Duodenal mucosa (tissue), 2 donors: ENCODE measurements around the gene CDRT4.
"Not testable (repeated sequence)": the region's sequence is repeated elsewhere in the genome, so short reads cannot be mapped to it uniquely, and the experiment has no call there.

ENCODE experiments used
- H3K27ac ChIP-seq: one replicate; pipeline ENCODE4 v1.7.0; 2013; ENCODE audit warnings: low read depth, low read length
- H3K27me3 ChIP-seq, 2 donors: one replicate each; pipeline ENCODE4 v1.7.0; 2013; ENCODE audit warnings: low read length in 2 of 2, control low read depth in 1 of 2; ENCODE audit not compliant: insufficient read depth in 2 of 2, control insufficient read depth in 1 of 2
- H3K36me3 ChIP-seq, 2 donors: one replicate each; pipeline ENCODE4 v1.7.0; 2013; ENCODE audit warnings: low read length in 2 of 2, control low read depth in 1 of 2; ENCODE audit not compliant: insufficient read depth in 2 of 2, control insufficient read depth in 1 of 2
- H3K4me1 ChIP-seq, 2 donors: one replicate each; pipeline ENCODE4 v1.7.0; 2013; ENCODE audit warnings: low read length in 2 of 2, control low read depth in 1 of 2; ENCODE audit not compliant: insufficient read depth in 2 of 2, control insufficient read depth in 1 of 2
- H3K4me3 ChIP-seq, 2 donors: one replicate each; pipeline ENCODE4 v1.7.0; 2013; ENCODE audit warnings: low read length in 2 of 2, low read depth in 1 of 2
- H3K9ac ChIP-seq, 2 donors: one replicate each; pipeline ENCODE4 v1.7.0; 2013; ENCODE audit warnings: low read length in 2 of 2, low read depth in 1 of 2
- H3K9me3 ChIP-seq, 2 donors: one replicate each; pipeline ENCODE4 v1.7.0; 2013; ENCODE audit warnings: low read length in 2 of 2, control low read depth in 1 of 2; ENCODE audit not compliant: control insufficient read depth in 1 of 2

CDRT4 gene

DNA sequence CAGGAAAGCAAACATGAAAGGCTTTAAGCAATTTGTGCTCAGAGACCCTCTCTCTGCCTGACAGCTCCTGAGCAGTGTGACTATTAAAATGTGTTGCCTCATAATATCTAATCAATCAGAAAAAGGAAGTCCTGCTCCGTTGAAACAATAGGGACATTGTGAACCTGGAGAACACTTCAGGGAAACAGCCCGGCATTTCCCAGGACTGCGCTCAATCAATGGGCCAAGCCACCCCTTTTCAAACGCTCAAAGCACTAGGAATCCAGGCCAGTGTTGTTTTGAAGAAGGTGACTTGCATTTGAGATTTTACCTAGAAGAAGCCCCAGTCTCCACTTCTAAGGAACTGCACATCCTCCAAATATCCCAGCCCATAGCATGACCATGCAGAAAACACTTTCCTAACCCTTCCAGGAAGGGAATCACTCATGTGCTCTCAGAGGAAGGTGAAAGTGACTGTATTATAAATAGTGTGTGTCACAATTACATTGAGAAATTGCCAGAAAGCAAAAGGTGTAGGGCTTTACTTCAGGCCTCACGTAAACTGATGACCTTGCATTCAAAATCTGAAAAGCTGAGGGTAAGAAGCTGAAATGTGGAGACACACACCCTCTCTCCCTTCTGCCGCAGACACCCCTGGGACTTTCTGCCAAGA lies 19.4 kb downstream of the CDRT4 start:
- Histone ChIP-seq H3K4me3 (no peak overlapping the region), H3K36me3 (peaks cover 0 to 5% of the 10 kb centered on the region in 2 donors), H3K4me1 (peaks cover 21 to 26% of the 10 kb centered on the region in 2 donors), H3K9me3 (no peaks in the 10 kb centered on the region), H3K27me3 (no peaks in the 10 kb centered on the region), H3K9ac (no peak overlapping the region), H3K27ac (no peak overlapping the region)

DNA sequence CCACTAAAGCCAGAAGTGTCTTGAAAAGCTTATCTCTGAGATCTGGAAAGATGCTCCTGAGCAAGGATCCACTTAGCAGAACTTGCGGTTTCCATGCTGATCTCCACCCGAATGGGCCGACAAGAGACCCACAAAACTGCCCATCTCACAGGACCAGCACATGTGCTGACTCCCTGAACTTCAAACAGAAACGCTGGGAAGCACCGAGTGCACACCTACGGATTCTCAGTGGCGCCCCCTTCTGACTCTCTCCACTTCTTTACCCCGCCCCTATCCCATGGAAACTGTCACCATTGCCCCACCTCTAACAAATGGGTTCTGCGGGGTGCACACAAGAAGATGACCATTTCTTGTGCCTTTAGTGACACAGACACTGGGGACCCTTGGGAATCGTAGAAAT lies 21.4 kb downstream of the CDRT4 start:
- no peaks in the 10 kb centered on the region for H3K9me3 ChIP-seq
- H3K4me3 ChIP-seq, result no peak overlapping the region
- no peaks in the 10 kb centered on the region for H3K27me3 ChIP-seq
- H3K36me3 ChIP-seq, result no peaks in the 10 kb centered on the region
- no peak overlapping the region for H3K9ac ChIP-seq
- H3K4me1 ChIP-seq, result peaks cover 12 to 24% of the 10 kb centered on the region in 2 donors
- H3K27ac ChIP-seq, result no peak overlapping the region

DNA sequence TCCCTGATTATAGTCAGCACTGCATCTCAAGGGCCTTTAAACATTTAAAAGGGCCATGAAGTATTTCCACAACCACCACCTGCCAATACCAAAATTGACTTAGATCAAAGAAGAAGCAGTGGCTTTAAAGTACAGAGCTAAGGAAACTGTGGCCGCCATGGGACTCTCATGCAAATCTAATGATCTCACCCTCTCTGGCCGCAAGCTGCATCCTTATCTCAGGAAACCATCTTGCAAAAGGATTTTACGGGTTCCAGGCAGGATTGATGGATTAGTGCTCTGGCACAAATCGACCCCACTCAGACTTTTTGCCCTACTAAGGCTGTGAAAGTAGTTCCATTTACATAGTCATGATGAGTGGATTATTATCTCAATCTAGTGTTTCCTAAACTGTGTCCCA lies 22.6 kb downstream of the CDRT4 start:
- Histone ChIP-seq H3K9ac (no peak overlapping the region), H3K9me3 (no peaks in the 10 kb centered on the region), H3K4me1 (peaks cover 16 to 33% of the 10 kb centered on the region in 2 donors), H3K4me3 (no peak overlapping the region), H3K27me3 (no peaks in the 10 kb centered on the region), H3K36me3 (no peaks in the 10 kb centered on the region), H3K27ac (no peak overlapping the region)

DNA sequence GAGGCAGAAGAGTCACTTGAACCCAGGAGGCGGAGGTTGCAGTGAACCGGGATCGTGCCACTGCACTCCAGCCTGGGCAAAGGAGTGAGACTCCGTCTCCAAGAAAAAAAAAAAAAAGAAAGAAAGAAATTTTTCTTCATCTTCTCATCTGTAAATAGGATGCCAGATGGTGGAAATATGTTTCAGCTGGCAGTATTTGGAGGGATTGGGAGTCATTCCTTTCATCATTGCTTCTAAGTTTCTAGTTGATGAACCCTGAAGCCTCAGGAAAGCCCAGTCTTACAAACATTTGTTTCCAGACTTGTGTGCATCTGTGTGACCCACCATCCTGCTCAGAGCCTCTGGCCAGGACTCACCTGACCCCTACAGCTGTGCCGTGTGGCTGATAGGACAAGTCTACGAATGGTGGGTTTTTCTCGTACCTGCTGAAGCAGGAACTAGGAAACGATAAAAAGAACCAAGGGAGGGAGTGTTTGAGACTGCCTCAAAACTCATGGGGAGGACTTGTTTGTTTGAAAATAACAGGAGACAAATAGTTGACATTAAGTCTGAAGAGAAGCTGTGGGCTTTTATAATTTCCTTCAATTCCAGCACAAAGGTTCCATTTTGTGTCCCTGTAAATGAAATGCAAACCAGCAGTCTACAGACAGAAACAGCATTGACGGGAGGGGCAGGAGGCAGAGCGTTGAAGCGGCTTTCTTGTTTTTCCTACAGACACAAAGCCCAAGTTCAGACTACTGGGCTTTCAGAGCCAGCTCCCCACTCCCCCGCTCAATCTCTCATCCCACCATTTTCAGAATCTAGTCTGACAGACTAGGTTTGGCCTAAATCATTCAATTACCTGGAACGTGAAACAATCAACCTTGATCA lies 24.9 kb downstream of the CDRT4 start:
- Histone ChIP-seq H3K4me3 (no peak overlapping the region), H3K27ac (no peak overlapping the region), H3K9ac (no peak overlapping the region), H3K36me3 (no peaks in the 10 kb centered on the region), H3K9me3 (no peaks in the 10 kb centered on the region), H3K4me1 (peaks cover 19 to 34% of the 10 kb centered on the region in 2 donors), H3K27me3 (no peaks in the 10 kb centered on the region)

DNA sequence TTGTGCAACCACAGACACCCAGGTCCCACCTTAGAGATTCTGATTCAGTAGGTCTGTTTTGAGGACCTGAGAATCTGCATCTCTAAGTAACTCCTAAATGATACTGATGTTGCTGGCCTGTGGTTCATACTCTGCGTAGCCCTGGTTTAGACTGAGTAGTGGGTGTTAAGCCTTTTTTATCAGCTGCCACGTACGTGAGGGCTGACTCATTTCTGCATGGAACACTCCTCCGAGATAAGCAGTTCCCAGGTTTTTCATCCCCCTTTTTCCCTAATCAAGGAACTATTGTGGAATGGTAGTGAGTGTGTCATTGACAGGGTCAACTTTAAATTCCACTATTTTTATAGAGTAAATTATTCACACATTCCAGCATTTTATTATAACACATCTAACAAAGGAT lies 26.1 kb downstream of the CDRT4 start:
- Histone ChIP-seq H3K27ac (no peak overlapping the region), H3K4me3 (no peak overlapping the region), H3K4me1 (peaks cover 30 to 45% of the 10 kb centered on the region in 2 donors), H3K9me3 (no peaks in the 10 kb centered on the region), H3K36me3 (no peaks in the 10 kb centered on the region), H3K9ac (no peak overlapping the region), H3K27me3 (no peaks in the 10 kb centered on the region)

DNA sequence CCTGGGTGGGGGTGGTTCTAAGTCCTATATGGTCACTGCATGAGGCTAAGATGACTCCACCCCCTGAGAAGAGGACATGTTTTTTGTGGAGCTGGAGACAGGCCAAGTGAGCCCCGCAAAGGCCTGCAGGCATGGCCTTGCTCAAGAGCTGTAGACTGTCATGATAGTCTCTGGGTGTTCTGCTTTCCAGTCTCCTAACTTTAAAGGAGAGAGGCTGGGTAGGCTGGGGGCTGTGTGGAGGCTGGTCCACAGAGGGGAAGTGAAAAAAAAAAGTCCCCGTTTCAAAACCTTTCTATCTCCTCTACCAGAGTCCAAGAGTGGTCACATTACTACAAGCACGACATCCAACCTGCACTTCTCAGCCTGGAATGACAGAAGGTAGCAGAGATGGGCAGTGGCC lies 27.1 kb downstream of the CDRT4 start:
- peaks cover 35 to 51% of the 10 kb centered on the region in 2 donors for H3K4me1 ChIP-seq
- H3K9me3 ChIP-seq, result no peaks in the 10 kb centered on the region
- H3K27me3 ChIP-seq, result no peaks in the 10 kb centered on the region
- no peak overlapping the region for H3K9ac ChIP-seq
- H3K4me3 ChIP-seq, result no peak overlapping the region
- H3K27ac ChIP-seq, result no peak overlapping the region
- no peaks in the 10 kb centered on the region for H3K36me3 ChIP-seq

DNA sequence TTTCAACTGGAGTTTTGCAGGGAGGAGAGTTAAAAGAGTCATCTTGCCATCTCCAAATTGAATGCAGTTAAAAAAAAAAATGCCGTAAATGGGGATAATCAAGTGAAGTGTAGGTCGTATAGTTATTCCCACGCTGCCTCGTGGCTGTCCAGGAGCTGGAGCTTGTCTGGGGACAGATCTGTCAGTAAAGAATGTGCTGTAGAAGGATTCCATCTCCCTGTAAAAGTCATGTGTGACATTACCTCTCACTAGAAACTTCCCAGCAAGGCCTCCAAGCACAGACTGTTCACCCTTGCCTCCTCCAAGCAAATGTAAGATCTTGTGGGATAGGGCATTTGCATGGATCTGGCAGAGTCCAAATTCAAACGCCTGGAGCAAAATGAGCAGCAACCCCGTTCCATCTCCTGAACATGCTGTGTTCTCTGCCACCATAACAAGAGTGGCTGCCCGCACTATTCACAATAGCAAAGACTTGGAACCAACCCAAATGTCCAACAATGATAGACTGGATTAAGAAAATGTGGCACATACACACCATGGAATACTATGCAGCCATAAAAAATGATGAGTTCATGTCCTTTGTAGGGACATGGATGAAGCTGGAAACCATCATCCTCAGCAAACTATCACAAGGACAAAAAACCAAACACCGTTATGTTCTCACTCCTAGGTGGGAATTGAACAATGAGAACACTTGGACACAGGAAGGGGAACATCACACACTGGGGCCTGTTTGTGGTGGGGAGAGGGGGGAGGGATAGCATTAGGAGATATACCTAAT lies 28.0 kb downstream of the CDRT4 start:
- H3K9ac ChIP-seq, H3K27me3 ChIP-seq: not testable (repeated sequence)

DNA sequence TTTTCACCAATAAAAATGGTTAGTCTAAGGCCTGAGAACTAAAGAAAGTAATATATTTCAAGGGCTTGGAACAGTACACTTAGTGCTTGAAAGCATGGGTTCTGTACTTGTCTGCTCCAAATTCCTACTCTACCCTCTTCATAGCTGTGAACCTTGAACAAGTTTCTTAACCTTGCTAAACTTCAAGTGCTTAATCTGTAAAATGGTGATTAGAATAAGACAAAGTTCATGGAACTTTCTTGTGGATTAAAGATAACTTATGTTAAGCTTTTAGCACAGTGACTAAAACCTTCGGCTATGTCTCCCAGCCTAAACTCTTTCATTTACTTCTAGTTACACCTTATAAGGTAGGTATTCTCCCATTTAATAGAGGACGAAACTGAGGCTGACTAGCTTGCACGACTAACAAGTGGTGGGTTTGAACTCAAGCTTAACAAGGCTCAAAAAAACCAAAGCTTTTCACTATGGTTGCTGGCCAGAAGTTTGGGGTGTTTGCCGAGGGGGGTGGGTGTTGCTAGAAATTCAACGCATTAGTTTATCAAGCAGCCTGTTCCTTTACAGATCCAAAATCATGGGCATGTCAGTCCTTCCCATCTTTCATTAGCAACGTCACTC lies 28.8 kb downstream of the CDRT4 start:
- Histone ChIP-seq H3K9me3 (no peaks in the 10 kb centered on the region), H3K36me3 (no peaks in the 10 kb centered on the region), H3K4me3 (peak overlapping the region in 1 of 2 donors; percentile 25), H3K27me3 (no peaks in the 10 kb centered on the region), H3K27ac (no peak overlapping the region), H3K9ac (no peak overlapping the region), H3K4me1 (peaks cover 41 to 61% of the 10 kb centered on the region in 2 donors)

More for the DNA sequence above, 28.0 kb downstream of the CDRT4 start:
- H3K36me3 ChIP-seq, H3K27ac ChIP-seq, H3K9me3 ChIP-seq, H3K4me3 ChIP-seq: not testable (repeated sequence)
- peaks cover 35 to 53% of the 10 kb centered on the region in 2 donors for H3K4me1 ChIP-seq

DNA sequence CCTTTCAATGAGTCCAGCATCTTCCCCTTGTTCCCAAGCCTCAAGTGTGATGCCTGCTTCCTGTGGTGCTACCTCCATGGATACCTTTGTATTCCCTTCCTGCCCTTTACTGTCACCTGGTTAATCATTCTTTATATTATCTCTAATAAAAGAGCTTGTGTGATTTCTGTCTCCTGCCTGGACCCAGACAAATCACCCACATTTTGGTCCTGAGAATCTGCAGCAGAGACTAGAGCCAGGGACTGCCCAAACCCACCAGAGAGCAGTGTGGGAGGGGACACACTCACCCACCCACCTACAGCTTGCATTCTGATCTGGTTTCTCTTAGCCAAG lies 30.2 kb downstream of the CDRT4 start:
- no peak overlapping the region for H3K9ac ChIP-seq
- peak overlapping the region; percentile 3 to 26 for H3K4me3 ChIP-seq
- H3K27me3 ChIP-seq, result no peaks in the 10 kb centered on the region
- no peaks in the 10 kb centered on the region for H3K9me3 ChIP-seq
- peak overlapping the region; percentile 39 for H3K27ac ChIP-seq
- H3K36me3 ChIP-seq, result no peaks in the 10 kb centered on the region
- H3K4me1 ChIP-seq, result peaks cover 54 to 74% of the 10 kb centered on the region in 2 donors
